OCI-LY1 (cell line): ENCODE measurements around the gene GAK.

Source experiments
- H2AFZ ChIP-seq: fragments of 200-600 bp; sonication (generic), shearing (Covaris generic); 2 replicates; pipeline ENCODE4 v1.6.0; 2014; ENCODE audit warnings: antibody characterized with exemption, mild to moderate bottlenecking, low read length
- H3F3A ChIP-seq: fragments of 200-600 bp; sonication (generic), shearing (Covaris generic); 2 replicates; pipeline ENCODE4 v1.6.0; 2014; ENCODE audit warnings: mild to moderate bottlenecking, antibody characterized with exemption, low read length, moderate library complexity; ENCODE audit not compliant: insufficient read depth
- H3K27ac ChIP-seq: fragments of 200-600 bp; sonication (generic); 2 replicates; pipeline ENCODE4 v1.5.1; 2014; ENCODE audit warnings: low read length, mixed run types, mild to moderate bottlenecking, low read depth; ENCODE audit not compliant: poor library complexity, severe bottlenecking
- H3K27me3 ChIP-seq: fragments of 200-600 bp; sonication (generic); 2 replicates; pipeline ENCODE4 v1.6.0; 2014; ENCODE audit warnings: antibody characterized with exemption, mild to moderate bottlenecking, low read length, moderate library complexity; ENCODE audit not compliant: insufficient read depth
- H3K36me3 ChIP-seq: fragments of 200-600 bp; sonication (generic); 2 replicates; pipeline ENCODE4 v1.6.1; 2014; ENCODE audit warnings: mild to moderate bottlenecking, antibody characterized with exemption, low read length, moderate library complexity, mixed read lengths; ENCODE audit not compliant: insufficient read depth
- H3K4me1 ChIP-seq: fragments of 200-600 bp; sonication (generic); 2 replicates; pipeline ENCODE4 v1.5.1; 2014; ENCODE audit warnings: mild to moderate bottlenecking, low read length, moderate library complexity; ENCODE audit not compliant: insufficient read depth, severe bottlenecking
- H3K4me2 ChIP-seq: fragments of 200-600 bp; sonication (generic), shearing (Covaris generic); 2 replicates; pipeline ENCODE4 v1.6.1; 2014; ENCODE audit warnings: low read length
- H3K4me3 ChIP-seq: fragments of 200-600 bp; sonication (generic); 2 replicates; pipeline ENCODE4 v1.5.1; 2014; ENCODE audit warnings: low read length, low read depth, mild to moderate bottlenecking, mixed read lengths; ENCODE audit not compliant: poor library complexity, severe bottlenecking
- H3K79me2 ChIP-seq: fragments of 200-600 bp; shearing (Covaris generic); 2 replicates; pipeline ENCODE4 v1.6.1; 2016; ENCODE audit warnings: mixed run types, low read length, mixed read lengths; ENCODE audit not compliant: insufficient read depth
- H3K9ac ChIP-seq: fragments of 200-600 bp; sonication (generic), shearing (Covaris generic); 2 replicates; pipeline ENCODE4 v1.6.1; 2014; ENCODE audit warnings: mild to moderate bottlenecking, low read length, mixed read lengths
- H3K9me2 ChIP-seq: fragments of 200-600 bp; sonication (generic), shearing (Covaris generic); 2 replicates; pipeline ENCODE4 v1.6.1; 2014; ENCODE audit warnings: low read depth, mild to moderate bottlenecking, low read length, mixed read lengths
- H3K9me3 ChIP-seq: fragments of 200-600 bp; shearing (Covaris generic); 2 replicates; pipeline ENCODE4 v1.6.1; 2014; ENCODE audit warnings: low read length, mixed read lengths
- H4K20me1 ChIP-seq: fragments of 200-600 bp; sonication (generic), shearing (Covaris generic); 2 replicates; pipeline ENCODE4 v1.6.0; 2016; ENCODE audit warnings: mild to moderate bottlenecking, low read length; ENCODE audit not compliant: insufficient read depth
- EZH2 ChIP-seq: fragments of 200-600 bp; sonication (generic), shearing (Covaris generic); IDR thresholded peaks from 2 replicates; pipeline ENCODE4 v1.8.0; 2017; ENCODE audit warnings: borderline replicate concordance, mixed run types, mild to moderate bottlenecking, antibody characterized with exemption, low read length, moderate library complexity, mixed read lengths
- TF ChIP-seq, protein P1 (sequence below): fragments of 200-600 bp; sonication (generic), shearing (Covaris generic); IDR thresholded peaks from 2 replicates; pipeline ENCODE4 v1.5.1; 2017; ENCODE audit warnings: mild to moderate bottlenecking, antibody characterized with exemption, low read length, moderate library complexity, mixed read lengths

GAK gene

DNA sequence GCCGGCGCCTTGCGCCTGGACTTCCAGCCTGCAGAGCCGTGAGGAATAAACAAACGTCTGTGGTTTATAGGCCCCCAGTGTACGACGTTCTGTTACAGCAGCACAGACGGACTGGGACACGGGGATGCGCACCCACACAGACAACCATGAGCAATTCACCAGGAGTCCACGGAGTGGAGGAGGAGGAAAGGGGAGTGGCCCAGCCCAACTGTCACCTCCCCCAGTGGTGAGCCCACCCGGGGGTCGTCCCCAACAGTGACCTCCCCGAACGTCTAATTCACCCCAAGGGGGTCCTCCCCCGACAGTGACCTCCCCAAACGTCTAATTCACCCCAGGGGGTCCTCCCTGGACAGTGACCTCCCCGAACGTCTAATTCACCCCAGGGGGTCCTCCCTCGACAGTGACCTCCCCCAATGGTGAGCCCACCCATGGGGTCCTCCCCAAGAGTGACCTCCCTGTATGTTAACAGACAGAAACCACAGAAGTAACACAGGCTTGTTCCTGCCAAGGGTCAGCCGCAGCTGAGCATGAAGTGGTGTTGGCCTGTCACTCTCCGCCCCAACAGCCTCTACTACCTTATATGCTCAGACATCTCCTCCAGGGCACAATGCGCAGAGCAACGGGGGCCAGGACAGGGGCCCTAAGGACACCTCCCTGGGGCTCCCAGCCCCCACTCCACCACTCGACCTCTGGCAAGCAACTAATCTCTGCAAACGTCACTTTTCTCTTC is 6.2 kb downstream of the GAK start:
- no peaks in the 10 kb centered on the region for H3K36me3 ChIP-seq
- H3K79me2 ChIP-seq: peaks cover 9% of the 10 kb centered on the region; the same call in 1 of the 2 replicates
- no peaks in the 10 kb centered on the region for H3K27me3 ChIP-seq
- H3K27ac ChIP-seq: no peak overlapping the region
- no peak overlapping the region for H2AFZ ChIP-seq
- no peaks in the 10 kb centered on the region for H3F3A ChIP-seq
- no peak overlapping the region for H3K9ac ChIP-seq
- no peak overlapping the region for H3K4me3 ChIP-seq
- no peaks in the 10 kb centered on the region for H3K9me2 ChIP-seq
- H4K20me1 ChIP-seq: no peaks in the 10 kb centered on the region
- H3K4me2 ChIP-seq: no peak overlapping the region
- H3K4me1 ChIP-seq: peaks cover 38% of the 10 kb centered on the region
- H3K9me3 ChIP-seq: no peaks in the 10 kb centered on the region
- TF ChIP-seq, protein P1, sequence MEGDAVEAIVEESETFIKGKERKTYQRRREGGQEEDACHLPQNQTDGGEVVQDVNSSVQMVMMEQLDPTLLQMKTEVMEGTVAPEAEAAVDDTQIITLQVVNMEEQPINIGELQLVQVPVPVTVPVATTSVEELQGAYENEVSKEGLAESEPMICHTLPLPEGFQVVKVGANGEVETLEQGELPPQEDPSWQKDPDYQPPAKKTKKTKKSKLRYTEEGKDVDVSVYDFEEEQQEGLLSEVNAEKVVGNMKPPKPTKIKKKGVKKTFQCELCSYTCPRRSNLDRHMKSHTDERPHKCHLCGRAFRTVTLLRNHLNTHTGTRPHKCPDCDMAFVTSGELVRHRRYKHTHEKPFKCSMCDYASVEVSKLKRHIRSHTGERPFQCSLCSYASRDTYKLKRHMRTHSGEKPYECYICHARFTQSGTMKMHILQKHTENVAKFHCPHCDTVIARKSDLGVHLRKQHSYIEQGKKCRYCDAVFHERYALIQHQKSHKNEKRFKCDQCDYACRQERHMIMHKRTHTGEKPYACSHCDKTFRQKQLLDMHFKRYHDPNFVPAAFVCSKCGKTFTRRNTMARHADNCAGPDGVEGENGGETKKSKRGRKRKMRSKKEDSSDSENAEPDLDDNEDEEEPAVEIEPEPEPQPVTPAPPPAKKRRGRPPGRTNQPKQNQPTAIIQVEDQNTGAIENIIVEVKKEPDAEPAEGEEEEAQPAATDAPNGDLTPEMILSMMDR: no peak
- no peak for TF ChIP-seq EZH2

DNA sequence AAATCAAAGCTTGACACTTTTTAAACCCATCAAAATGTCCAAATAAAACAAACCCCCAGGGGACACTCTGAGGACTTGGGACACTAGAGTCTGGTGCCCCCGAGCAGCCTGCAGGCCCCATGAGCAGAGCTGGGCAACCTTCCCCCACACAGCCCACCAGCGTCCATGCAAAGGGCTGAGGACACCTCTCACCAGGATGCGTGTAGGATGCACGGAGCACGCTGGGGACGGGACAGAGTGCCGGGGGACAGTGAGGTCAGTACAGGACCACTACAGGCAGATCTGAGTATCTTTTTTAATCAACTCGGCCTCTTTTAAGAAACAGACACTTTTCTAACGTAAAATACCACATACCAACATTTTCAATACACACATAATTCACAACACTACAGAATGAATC is 6.9 kb downstream of the GAK start:
- H3K4me2 ChIP-seq: no peak overlapping the region

DNA sequence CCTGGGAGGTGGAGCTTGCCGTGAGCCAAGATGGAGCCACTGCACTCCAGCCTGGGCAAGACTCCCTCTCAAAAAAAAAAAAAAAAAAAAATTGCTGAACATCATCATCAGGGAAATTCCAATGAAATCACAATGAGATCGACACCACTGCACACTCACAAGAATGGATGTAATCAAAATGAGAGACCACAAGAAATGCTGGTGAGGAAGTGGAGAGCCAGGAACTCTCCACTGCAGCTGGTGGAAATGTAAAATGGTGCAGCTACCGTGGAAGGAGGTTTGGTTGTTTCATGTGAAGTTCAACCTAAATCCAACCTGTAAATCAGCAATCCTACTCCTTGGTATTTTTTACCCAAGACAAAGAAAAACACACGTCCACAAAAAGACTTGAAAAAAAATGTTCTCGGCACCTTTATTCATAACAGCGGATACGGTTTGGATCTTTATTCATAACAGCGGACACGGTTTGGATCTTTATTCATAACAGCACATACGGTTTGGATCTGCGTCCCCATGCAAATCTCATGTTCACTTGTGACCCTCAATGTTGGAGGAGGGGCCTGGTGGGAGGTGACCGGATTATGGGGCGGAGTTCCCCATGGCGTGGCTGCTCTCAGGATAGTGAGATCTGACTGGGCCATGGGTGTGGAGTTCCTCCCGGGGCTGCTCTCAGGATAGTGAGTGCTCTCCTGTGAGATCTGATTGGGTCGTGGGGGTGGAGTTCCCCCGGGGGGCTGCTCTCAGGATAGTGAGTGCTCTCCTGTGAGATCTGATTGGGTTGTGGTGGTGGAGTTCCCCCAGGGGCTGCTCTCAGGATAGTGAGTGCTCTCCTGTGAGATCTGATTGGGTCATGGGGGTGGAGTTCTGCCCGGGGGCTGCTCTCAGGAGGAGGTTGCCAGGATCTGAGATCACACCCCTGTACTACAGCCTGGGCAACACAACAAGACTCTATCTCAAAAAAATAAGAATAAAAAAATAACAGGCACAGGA is 7.7 kb downstream of the GAK start:
- Histone ChIP-seq H3K4me1 (peaks cover 30% of the 10 kb centered on the region), H3K36me3 (no peaks in the 10 kb centered on the region), H3K4me3 (no peak overlapping the region), H3K79me2 (no peaks in the 10 kb centered on the region), H3K9me2 (no peaks in the 10 kb centered on the region), H3F3A (no peaks in the 10 kb centered on the region), H3K4me2 (no peak overlapping the region), H3K9ac (no peak overlapping the region), H4K20me1 (no peaks in the 10 kb centered on the region), H3K27me3 (no peaks in the 10 kb centered on the region), H3K27ac (no peak overlapping the region), H3K9me3 (no peaks in the 10 kb centered on the region), H2AFZ (no peak overlapping the region)
- TF ChIP-seq EZH2: no peak
- TF ChIP-seq, protein P1: no peak

More for the DNA sequence above, 6.9 kb downstream of the GAK start:
- no peak overlapping the region for H3K4me3 ChIP-seq
- H3K9ac ChIP-seq: no peak overlapping the region
- H4K20me1 ChIP-seq: no peaks in the 10 kb centered on the region
- H3K36me3 ChIP-seq: no peaks in the 10 kb centered on the region
- peaks cover 5% of the 10 kb centered on the region; the same call in 1 of the 2 replicates for H3K79me2 ChIP-seq
- H3K9me3 ChIP-seq: no peaks in the 10 kb centered on the region
- no peaks in the 10 kb centered on the region for H3F3A ChIP-seq
- peaks cover 31% of the 10 kb centered on the region for H3K4me1 ChIP-seq
- no peaks in the 10 kb centered on the region for H3K9me2 ChIP-seq
- H3K27me3 ChIP-seq: no peaks in the 10 kb centered on the region
- H3K27ac ChIP-seq: no peak overlapping the region
- TF ChIP-seq, protein P1: no peak
- TF ChIP-seq EZH2: no peak
- H2AFZ ChIP-seq: no peak overlapping the region
